C4-2B (cell line): ENCODE measurements around the gene ANXA2.

ENCODE experiments used
- H3K27ac ChIP-seq: fragments of 450-650 bp; 2 replicates; pipeline ENCODE4 v1.5.1; 2017
- ZFX ChIP-seq: fragments of 450-650 bp; IDR thresholded peaks from 2 replicates; pipeline ENCODE4 v1.6.1; 2017
- TF ChIP-seq, protein P1 (sequence below): fragments of 450-650 bp; conservative IDR thresholded peaks from 2 replicates; pipeline ENCODE4 v1.5.1; 2017; ENCODE audit warnings: mild to moderate bottlenecking

The ANXA2 gene

DNA sequence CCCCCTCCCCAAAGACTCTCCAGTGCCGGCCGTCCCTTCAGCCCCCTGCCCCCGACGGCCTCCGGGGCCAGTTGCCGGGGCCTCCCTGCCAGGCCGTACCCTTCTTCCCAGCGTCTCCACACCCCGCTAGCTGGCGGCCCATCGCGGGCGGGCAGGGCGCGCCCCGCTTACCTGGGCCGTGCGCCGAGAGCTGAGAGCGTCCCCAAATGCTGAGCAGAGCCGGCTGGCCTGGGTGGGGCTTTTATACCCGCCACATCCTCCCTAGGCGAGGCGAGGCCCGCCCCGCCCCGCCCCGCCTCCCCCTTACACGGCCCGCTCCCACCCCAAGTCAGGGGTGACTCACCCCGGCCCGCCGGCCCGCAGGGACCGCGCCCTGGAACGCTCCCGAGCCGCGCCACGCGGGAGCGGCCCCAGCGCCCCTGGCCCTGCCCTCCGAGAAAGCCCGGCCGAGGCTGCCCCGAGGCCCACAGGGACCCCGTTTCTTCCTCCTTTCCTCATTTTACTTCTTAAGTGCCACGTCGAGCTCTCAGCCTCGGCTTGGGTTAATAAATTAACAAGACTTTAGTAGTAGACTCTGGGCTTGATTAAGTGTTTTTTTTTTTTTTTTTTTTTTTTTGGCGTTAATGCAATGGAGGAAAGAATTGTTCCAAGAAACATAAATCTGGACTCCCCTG, at the start of gene ANXA2:
Gene ANXA2, minus strand, starts transcription at position 215 of the 674 bp plus-strand sequence. CDS start 11,911 bp downstream, outside the sequence.
- TF ChIP-seq, protein P1, sequence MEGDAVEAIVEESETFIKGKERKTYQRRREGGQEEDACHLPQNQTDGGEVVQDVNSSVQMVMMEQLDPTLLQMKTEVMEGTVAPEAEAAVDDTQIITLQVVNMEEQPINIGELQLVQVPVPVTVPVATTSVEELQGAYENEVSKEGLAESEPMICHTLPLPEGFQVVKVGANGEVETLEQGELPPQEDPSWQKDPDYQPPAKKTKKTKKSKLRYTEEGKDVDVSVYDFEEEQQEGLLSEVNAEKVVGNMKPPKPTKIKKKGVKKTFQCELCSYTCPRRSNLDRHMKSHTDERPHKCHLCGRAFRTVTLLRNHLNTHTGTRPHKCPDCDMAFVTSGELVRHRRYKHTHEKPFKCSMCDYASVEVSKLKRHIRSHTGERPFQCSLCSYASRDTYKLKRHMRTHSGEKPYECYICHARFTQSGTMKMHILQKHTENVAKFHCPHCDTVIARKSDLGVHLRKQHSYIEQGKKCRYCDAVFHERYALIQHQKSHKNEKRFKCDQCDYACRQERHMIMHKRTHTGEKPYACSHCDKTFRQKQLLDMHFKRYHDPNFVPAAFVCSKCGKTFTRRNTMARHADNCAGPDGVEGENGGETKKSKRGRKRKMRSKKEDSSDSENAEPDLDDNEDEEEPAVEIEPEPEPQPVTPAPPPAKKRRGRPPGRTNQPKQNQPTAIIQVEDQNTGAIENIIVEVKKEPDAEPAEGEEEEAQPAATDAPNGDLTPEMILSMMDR: no peak
- no peak for TF ChIP-seq ZFX
- H3K27ac ChIP-seq: no peak within 1 kb of the TSS

DNA sequence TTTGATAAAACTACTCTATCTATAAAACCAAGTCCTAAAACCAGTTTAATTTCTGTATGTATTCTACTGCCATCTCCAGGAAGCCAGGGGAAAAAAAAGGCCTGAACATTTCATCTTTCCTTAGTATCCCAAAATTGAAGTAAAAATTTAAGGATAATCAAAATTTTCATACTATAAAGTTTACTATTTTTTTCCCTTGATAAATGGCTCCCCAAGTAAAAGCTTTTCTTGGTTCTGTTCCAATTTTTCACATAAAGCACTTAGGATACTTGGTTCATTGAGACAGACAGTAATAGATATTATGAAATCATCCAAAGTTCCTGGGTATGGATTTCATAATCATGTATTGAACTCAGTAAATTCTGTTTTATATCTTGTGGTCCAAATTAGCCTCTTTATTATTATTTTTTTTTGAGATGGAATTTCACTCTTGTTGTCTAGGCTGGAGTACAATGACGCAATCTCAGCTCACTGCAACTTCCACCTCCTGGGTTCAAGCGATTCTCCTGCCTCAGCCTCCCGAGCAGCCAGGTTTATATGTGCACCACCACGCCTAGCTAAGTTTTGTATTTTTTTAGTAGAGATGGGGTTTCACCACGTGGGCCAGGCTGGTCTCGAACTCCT, 46.6 kb upstream of the ANXA2 start:
- H3K27ac ChIP-seq: no peak overlapping the region
- TF ChIP-seq, protein P1: peak; percentile 61
- TF ChIP-seq ZFX: no peak

DNA sequence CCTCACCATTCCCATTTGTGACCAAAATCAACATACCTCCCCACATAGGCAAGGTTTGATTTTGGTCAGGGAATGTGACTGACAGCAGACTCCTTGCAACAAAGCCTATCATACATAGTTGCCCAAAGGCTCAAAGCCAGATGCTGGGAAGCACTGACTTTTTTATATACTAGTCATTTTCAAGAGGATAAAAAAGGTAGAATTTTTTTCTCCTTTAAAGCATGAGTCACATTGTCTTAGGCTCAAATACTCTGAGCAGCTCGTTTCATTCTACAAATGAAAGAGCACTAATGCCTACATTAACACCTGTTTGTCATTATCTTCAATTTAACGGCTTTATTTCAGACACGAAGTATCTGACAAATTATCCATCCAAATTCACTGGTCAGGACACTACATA, 45.0 kb upstream of the ANXA2 start:
- no peak for TF ChIP-seq ZFX
- TF ChIP-seq, protein P1: no peak
- H3K27ac ChIP-seq: no peak overlapping the region

DNA sequence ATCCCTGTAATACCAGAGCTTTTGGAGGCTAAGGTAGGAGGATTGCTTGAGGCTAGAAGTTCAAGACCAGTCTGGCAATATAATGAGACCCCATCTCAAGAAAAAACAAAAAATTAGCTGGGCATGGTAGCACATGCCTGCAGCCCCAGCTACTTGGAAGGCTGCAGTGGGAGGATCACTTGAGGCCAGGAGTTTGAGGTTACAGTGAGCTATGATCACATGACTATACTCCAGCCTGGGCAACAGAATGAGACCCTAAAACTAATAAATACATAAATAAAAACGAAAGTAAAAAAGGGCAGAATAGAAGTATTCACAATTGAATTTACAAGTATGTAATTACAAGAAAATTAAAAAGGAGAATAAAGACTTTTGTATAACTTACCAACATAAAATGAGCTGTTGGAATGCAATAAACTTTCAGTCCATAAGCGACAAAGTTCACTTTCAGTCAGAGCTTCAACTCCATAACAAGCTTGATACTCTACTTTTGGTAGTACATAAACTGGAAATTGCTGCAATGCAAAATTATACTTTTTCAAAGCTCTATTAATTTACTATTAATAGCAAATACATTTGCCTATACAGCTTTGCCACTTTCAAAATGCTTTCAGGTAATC, 44.4 kb upstream of the ANXA2 start:
- H3K27ac ChIP-seq: no peak overlapping the region
- no peak for TF ChIP-seq ZFX
- TF ChIP-seq, protein P1: no peak

DNA sequence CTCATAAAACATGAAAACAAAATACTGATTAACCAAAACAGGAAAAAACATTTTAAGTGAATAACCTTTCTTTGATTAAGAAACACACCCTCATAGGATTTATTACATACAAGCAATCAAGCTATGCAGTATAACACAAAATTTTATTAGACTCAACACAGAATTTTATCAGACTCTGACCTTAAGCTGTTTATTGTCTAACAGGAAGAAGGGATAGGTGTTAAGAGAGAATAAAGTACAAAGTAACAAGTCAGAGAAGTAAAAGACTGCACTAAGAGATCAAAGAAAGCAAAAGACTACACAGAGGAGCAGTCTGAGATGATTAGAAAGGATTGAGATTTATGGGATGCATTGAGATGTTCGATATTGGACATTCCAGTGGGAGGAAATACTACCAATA, 43.5 kb upstream of the ANXA2 start:
- no peak overlapping the region for H3K27ac ChIP-seq
- TF ChIP-seq, protein P1: no peak
- no peak for TF ChIP-seq ZFX

DNA sequence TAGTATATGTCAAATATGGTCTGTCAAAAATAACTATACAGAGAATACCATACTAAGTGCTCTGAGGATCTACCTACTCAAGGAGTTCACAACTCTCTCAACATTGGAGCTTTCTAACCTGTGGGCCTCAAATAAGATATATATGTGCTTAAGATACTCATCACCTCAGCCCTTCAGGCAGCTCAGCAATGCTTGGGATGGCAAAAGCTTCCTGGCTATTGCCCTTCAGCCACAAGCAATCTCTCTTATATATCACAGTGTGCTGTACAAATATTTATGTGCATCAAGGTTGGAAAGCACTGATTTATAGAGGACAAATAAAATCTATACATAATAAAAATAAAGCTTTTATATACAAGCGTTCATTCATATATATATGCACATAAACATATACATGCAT, 40.9 kb upstream of the ANXA2 start:
- TF ChIP-seq, protein P1: no peak
- TF ChIP-seq ZFX: no peak
- H3K27ac ChIP-seq: no peak overlapping the region

DNA sequence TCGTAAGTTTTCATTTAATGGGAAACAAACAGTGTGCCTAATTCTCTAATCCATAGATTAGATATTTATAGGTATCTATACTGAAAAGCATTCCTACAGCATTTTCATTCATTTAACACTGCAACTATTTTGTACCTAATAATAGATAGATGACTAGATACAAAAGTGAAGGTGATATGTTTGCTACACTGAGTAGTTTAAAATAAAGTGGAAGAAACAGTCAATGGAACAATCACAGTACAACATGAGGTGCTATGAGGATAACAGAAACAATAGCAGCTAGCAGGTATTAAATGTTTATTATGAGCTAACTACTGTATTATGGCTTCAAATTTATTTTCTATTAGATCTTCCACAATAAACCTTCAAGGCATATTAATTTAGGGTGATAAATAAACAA, 31.1 kb upstream of the ANXA2 start:
- TF ChIP-seq, protein P1: no peak
- TF ChIP-seq ZFX: no peak
- no peak overlapping the region for H3K27ac ChIP-seq
